Measurements from ENCODE around the gene BMX. TPM values are rescaled to one million over a fixed set of nuclear protein-coding genes. Genes with fewer than 3 reads are reported as not detected.

Gene BMX
- total and polyA plus RNA-seq, 10 of the 15 experiments (the other 5 are each of a cell fraction or from before 2014, with no cell fraction given) = not detected

DNA sequence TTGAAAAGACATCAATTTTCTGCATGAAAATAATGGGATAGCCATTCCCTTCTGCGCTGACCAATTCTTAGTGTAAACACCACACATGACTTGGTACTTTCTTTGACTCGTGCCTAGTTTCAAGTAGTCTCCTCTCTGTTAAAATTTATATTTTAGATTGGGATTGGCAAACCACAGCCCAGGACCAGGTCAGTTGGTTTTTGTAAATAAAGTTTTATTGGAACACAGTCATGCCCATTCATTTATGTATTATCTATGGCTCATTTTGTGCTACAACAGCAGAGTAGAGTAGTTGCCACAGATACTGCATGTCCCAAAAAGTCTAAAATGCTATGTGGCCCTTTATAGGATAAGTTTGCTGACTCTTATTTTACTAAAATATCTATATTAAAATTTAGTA lies 46.7 kb downstream of the BMX start (continued):
- TF ChIP-seq NRF1 (conservative IDR thresholded peaks at IDR 0.05; ENCODE audit: low read depth, low read length) = no peak
- no peak for TF ChIP-seq CUX1 (IDR thresholded peaks at IDR 0.05; ENCODE audit: insufficient replicate concordance, low read depth, low read length)
- no peak for TF ChIP-seq CHD2 (IDR thresholded peaks at IDR 0.05; ENCODE audit: borderline replicate concordance, low read depth, low read length)

- ChIA-PET POLR2A (no interaction called here), RAD21 (ENCODE audit: unreplicated experiment) (no interaction called here), SMC1A (ENCODE audit: uncharacterized antibody, unreplicated experiment) (no interaction called here), CTCF (no interaction called here)
- Histone ChIP-seq H3K27me3 (replicated peaks in 1 of 2; ENCODE audit: control insufficient read depth in 2 of 2, insufficient read depth in 2 of 2, low read length in 1 of 2) (peaks cover 0 to 5% of the 10 kb centered on the region in 2 experiments; a peak in 1 of 4 replicates), H3K9me3 (replicated peaks; ENCODE audit: control insufficient read depth, insufficient read depth, low read length) (no peaks in the 10 kb centered on the region), H3K4me1 (ENCODE audit: control insufficient read depth, insufficient read depth, low read length) (no peaks in the 10 kb centered on the region), H3K4me3 (no peak overlapping the region), H3K4me2 (ENCODE audit: control insufficient read depth, insufficient read depth) (no peak overlapping the region), H3K79me2 (ENCODE audit: control insufficient read depth, insufficient read depth, low read length) (no peaks in the 10 kb centered on the region), H3K27ac (ENCODE audit: control insufficient read depth, insufficient read depth) (no peak overlapping the region), H3K36me3 (ENCODE audit: control insufficient read depth in 2 of 2, insufficient read depth in 2 of 2, low read length in 1 of 2) (no peaks in the 10 kb centered on the region), H3K9ac (ENCODE audit: control insufficient read depth, insufficient read depth, low read length) (no peak overlapping the region), H4K20me1 (ENCODE audit: control insufficient read depth, insufficient read depth) (no peaks in the 10 kb centered on the region), H2AFZ (ENCODE audit: control insufficient read depth, low read depth, low read length) (no peak overlapping the region)
- intact Hi-C loops (cut with micrococcal nuclease; ENCODE audit: unreplicated experiment) = no loop called here
- no peak for ATAC-seq
- FAIRE-seq = no peak
- in situ Hi-C loops (cut with MboI) = no loop called here
- DNase-seq (ENCODE audit: low read depth, low spot score) = no peak
- no TSS peak for BruUV-seq (replicated peaks)
- WGBS (ENCODE audit: insufficient coverage, insufficient replicate concordance, low lambda C conversion rate, missing lambda C conversion rate) = 54% methylated on average over 8 of the region's 8 CpGs
- TF ChIP-seq, protein P1, sequence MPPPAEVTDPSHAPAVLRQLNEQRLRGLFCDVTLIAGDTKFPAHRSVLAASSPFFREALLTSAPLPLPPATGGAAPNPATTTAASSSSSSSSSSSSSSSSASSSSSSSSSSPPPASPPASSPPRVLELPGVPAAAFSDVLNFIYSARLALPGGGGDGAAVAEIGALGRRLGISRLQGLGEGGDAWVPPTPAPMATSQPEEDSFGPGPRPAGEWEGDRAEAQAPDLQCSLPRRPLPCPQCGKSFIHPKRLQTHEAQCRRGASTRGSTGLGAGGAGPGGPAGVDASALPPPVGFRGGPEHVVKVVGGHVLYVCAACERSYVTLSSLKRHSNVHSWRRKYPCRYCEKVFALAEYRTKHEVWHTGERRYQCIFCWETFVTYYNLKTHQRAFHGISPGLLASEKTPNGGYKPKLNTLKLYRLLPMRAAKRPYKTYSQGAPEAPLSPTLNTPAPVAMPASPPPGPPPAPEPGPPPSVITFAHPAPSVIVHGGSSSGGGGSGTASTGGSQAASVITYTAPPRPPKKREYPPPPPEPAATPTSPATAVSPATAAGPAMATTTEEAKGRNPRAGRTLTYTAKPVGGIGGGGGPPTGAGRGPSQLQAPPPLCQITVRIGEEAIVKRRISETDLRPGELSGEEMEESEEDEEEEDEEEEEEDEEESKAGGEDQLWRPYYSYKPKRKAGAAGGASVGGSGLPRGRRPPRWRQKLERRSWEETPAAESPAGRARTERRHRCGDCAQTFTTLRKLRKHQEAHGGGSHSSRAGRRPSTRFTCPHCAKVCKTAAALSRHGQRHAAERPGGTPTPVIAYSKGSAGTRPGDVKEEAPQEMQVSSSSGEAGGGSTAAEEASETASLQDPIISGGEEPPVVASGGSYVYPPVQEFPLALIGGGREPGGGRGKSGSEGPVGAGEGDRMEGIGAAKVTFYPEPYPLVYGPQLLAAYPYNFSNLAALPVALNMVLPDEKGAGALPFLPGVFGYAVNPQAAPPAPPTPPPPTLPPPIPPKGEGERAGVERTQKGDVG (CRISPR knock-in tag; IDR thresholded peaks at IDR 0.05) = no peak
- no peak for TF ChIP-seq ELK1 (IDR thresholded peaks at IDR 0.05; ENCODE audit: low read depth, low read length)
- TF ChIP-seq SUPT20H (IDR thresholded peaks at IDR 0.05; ENCODE audit: borderline replicate concordance, control insufficient read depth, low read depth, low read length) = no peak
- TF ChIP-seq TAF1 (IDR thresholded peaks at IDR 0.05; ENCODE audit: borderline replicate concordance, low read depth, low read length) = no peak
- TF ChIP-seq, protein P2, sequence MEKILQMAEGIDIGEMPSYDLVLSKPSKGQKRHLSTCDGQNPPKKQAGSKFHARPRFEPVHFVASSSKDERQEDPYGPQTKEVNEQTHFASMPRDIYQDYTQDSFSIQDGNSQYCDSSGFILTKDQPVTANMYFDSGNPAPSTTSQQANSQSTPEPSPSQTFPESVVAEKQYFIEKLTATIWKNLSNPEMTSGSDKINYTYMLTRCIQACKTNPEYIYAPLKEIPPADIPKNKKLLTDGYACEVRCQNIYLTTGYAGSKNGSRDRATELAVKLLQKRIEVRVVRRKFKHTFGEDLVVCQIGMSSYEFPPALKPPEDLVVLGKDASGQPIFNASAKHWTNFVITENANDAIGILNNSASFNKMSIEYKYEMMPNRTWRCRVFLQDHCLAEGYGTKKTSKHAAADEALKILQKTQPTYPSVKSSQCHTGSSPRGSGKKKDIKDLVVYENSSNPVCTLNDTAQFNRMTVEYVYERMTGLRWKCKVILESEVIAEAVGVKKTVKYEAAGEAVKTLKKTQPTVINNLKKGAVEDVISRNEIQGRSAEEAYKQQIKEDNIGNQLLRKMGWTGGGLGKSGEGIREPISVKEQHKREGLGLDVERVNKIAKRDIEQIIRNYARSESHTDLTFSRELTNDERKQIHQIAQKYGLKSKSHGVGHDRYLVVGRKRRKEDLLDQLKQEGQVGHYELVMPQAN (conservative IDR thresholded peaks at IDR 0.05) = no peak
Observed at GRCh38 chrX:15549189-15550012, 48.8 kb downstream of the BMX start.
